Measurements from ENCODE around the gene SYT9.

DNA sequence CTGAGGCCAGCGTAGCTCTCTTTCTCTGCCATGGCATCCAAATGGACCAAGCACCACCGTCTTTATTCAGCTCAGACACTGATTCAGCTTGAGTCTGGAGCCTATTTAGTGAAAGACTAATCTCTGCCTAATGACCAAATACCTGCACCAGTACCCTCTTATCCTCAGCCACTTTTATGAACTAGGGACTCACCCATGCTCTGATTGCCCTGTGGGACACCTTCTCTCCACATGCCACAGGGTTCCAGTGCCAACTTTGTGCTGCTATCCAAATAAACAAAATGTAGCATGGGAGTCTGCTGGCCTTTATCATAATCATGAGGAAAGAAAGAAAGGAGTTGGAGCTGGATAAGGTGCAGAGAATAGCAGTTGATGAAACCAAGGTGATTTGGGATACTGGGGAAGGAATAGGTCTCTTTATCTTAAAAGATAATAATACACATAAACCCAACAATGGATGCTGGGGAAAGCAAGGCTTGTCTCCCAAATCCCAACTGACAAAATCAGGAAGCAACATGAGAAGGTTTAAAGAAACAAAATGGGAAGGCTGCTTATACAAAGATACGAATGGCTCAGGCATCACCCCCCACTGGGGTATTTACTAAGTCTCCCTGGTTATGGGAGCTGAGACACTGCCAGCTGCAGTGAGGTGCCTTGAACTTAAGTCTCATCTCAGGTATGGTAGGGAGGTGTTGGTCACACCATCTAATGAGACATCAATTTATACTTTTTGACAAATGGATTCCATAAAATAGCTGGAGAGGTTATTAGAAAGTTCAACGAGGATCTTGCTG is 63.3 kb downstream of the SYT9 start:
- TF ChIP-seq POLR2AphosphoS5 (IDR thresholded peaks at IDR 0.05; ENCODE audit: borderline replicate concordance, low read depth, low read length) (no peak), FOXP2 (optimal IDR thresholded peaks at IDR 0.05; ENCODE audit: control extremely low read depth, extremely low read length, insufficient read depth) (no peak)
